H1 (cell line): Measurements from ENCODE around the gene BCAS3.

ENCODE experiments used
- ATF2 ChIP-seq: IDR thresholded peaks from 2 replicates; pipeline ENCODE4 v1.6.1; 2012; ENCODE audit warnings: low read length, inconsistent platforms
- BCL11A ChIP-seq, 2 experiments: IDR thresholded peaks; one replicate each; pipeline ENCODE4 v1.6.1; 2011; ENCODE audit warnings: low read depth in 2 of 2, low read length in 2 of 2, mild to moderate bottlenecking in 2 of 2
- EP300 ChIP-seq, 2 experiments: IDR thresholded peaks; 1 replicate in 1 of 2; 2 replicates in 1 of 2; pipeline ENCODE4 v1.6.1; 2011 to 2012; ENCODE audit warnings: low read depth in 2 of 2, low read length in 2 of 2, mild to moderate bottlenecking in 2 of 2, borderline replicate concordance in 1 of 2, inconsistent platforms in 1 of 2, moderate library complexity in 1 of 2
- HDAC6 ChIP-seq: IDR thresholded peaks from one replicate; pipeline ENCODE4 v1.7.1; 2012; ENCODE audit warnings: low read depth, mild to moderate bottlenecking, inconsistent platforms, low read length, moderate library complexity
- MAFK ChIP-seq: IDR thresholded peaks from 2 replicates; pipeline ENCODE4 v1.6.1; 2012; ENCODE audit warnings: low read depth, mild to moderate bottlenecking, improper control_type of control experiment, low read length
- MAX ChIP-seq: IDR thresholded peaks from 2 replicates; pipeline ENCODE4 v1.6.1; 2012; ENCODE audit warnings: inconsistent platforms

GRCh38 chr17:60665602-60666001 lies 12.0 kb upstream of the BCAS3 start:
- TF ChIP-seq ATF2: no peak
- TF ChIP-seq BCL11A (IDR thresholded peaks at IDR 0.05; ENCODE audit: low read depth in 2 of 2, low read length in 2 of 2): no peak
- TF ChIP-seq MAFK: no peak
- TF ChIP-seq HDAC6: no peak
- TF ChIP-seq MAX: no peak
- no peak for TF ChIP-seq EP300 (IDR thresholded peaks at IDR 0.05; ENCODE audit: borderline replicate concordance in 1 of 2, low read depth in 2 of 2, low read length in 2 of 2)
